ENCODE data around the gene SUN2. TPM values are rescaled to one million over a fixed set of nuclear protein-coding genes. Genes with fewer than 3 reads are reported as not detected.

SUN2 gene
- total and polyA plus RNA-seq, 2 of the 13 experiments (the other 11 are each of a cell fraction or from before 2014, with no cell fraction given) = 45.6 to 56.6 TPM

DNA sequence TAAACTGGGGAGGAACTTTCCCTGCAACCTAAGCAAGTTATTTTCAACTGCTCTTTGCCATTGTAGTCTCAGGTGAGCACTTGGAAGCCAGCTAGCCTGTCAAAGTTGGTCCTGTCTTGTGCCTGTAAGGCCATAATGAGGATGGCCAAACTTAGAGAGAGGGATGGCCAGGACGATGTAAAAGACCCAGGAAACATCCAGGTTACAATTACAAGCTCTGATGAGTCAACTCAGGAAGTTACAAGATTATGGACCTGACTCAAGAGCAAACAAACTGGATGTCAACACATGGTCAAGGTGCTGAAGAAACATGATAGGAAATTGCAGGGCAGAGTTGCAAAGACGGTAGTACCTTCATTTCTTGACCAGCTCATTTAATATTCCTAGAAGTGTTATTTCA lies 48.5 kb downstream of the SUN2 start (continued):
- TF ChIP-seq ZNF547 (CRISPR knock-in tag; IDR thresholded peaks at IDR 0.05) (no peak), ELF3 (CRISPR knock-in tag; IDR thresholded peaks at IDR 0.05) (peak; percentile 90), KAT2B (IDR thresholded peaks at IDR 0.05; ENCODE audit: borderline replicate concordance, low read depth, low read length) (no peak), JUN (CRISPR knock-in tag; IDR thresholded peaks at IDR 0.05) (peak; percentile 61; the same call in 1 of the 2 replicates), ZNF878 (CRISPR knock-in tag; IDR thresholded peaks at IDR 0.05) (no peak), HMGXB4 (CRISPR knock-in tag; IDR thresholded peaks at IDR 0.05; ENCODE audit: borderline replicate concordance in 1 of 2, low read depth in 1 of 2) (peak in 1 of 2 experiments; percentile 49; a peak in 1 of 4 replicates), ATRX (CRISPR knock-in tag; IDR thresholded peaks at IDR 0.05; ENCODE audit: borderline replicate concordance) (no peak), ZNF10 (CRISPR knock-in tag; IDR thresholded peaks at IDR 0.05; ENCODE audit: borderline replicate concordance, low read depth) (no peak), ZNF160 (CRISPR knock-in tag; IDR thresholded peaks at IDR 0.05) (no peak), UBTF (CRISPR knock-in tag; IDR thresholded peaks at IDR 0.05) (0 out of 2 replicates have a peak, but pooled peaks have one; percentile 20), HDAC2 (CRISPR knock-in tag; IDR thresholded peaks at IDR 0.05) (peak; percentile 59), KDM3A (CRISPR knock-in tag; IDR thresholded peaks at IDR 0.05; ENCODE audit: low read depth) (no peak), GTF2F1 (IDR thresholded peaks at IDR 0.05; ENCODE audit: low read length) (no peak), WIZ (CRISPR knock-in tag; IDR thresholded peaks at IDR 0.05) (no peak), REPIN1 (CRISPR knock-in tag; IDR thresholded peaks at IDR 0.05; ENCODE audit: borderline replicate concordance, low read depth) (no peak), ATF4 (CRISPR knock-in tag; IDR thresholded peaks at IDR 0.05) (peak in 1 of 2 experiments; percentile 90; a peak in 2 of 4 replicates)
- TF ChIP-seq, protein P1, sequence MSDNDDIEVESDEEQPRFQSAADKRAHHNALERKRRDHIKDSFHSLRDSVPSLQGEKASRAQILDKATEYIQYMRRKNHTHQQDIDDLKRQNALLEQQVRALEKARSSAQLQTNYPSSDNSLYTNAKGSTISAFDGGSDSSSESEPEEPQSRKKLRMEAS (IDR thresholded peaks at IDR 0.05) = peak; percentile 57; the same call in 1 of the 2 replicates
- TF ChIP-seq, protein P2, sequence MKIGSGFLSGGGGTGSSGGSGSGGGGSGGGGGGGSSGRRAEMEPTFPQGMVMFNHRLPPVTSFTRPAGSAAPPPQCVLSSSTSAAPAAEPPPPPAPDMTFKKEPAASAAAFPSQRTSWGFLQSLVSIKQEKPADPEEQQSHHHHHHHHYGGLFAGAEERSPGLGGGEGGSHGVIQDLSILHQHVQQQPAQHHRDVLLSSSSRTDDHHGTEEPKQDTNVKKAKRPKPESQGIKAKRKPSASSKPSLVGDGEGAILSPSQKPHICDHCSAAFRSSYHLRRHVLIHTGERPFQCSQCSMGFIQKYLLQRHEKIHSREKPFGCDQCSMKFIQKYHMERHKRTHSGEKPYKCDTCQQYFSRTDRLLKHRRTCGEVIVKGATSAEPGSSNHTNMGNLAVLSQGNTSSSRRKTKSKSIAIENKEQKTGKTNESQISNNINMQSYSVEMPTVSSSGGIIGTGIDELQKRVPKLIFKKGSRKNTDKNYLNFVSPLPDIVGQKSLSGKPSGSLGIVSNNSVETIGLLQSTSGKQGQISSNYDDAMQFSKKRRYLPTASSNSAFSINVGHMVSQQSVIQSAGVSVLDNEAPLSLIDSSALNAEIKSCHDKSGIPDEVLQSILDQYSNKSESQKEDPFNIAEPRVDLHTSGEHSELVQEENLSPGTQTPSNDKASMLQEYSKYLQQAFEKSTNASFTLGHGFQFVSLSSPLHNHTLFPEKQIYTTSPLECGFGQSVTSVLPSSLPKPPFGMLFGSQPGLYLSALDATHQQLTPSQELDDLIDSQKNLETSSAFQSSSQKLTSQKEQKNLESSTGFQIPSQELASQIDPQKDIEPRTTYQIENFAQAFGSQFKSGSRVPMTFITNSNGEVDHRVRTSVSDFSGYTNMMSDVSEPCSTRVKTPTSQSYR (CRISPR knock-in tag; IDR thresholded peaks at IDR 0.05; ENCODE audit: borderline replicate concordance) = no peak
- TF ChIP-seq, protein P3, sequence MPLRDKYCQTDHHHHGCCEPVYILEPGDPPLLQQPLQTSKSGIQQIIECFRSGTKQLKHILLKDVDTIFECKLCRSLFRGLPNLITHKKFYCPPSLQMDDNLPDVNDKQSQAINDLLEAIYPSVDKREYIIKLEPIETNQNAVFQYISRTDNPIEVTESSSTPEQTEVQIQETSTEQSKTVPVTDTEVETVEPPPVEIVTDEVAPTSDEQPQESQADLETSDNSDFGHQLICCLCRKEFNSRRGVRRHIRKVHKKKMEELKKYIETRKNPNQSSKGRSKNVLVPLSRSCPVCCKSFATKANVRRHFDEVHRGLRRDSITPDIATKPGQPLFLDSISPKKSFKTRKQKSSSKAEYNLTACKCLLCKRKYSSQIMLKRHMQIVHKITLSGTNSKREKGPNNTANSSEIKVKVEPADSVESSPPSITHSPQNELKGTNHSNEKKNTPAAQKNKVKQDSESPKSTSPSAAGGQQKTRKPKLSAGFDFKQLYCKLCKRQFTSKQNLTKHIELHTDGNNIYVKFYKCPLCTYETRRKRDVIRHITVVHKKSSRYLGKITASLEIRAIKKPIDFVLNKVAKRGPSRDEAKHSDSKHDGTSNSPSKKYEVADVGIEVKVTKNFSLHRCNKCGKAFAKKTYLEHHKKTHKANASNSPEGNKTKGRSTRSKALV (CRISPR knock-in tag; IDR thresholded peaks at IDR 0.05) = no peak

Measured in HepG2 (cell line).